ENCODE measurements around the gene MMP27.

Gene MMP27

GRCh38 chr11:102717280-102717679 lies 11.7 kb upstream of the MMP27 start:
- no peak for TF ChIP-seq CTCF (conservative IDR thresholded peaks at IDR 0.05; ENCODE audit: low read depth, low read length)
- no peak overlapping the region for H3K4me3 ChIP-seq (ENCODE audit: low read depth, low read length)
- no peak for DNase-seq (ENCODE audit: low read depth)

GRCh38 chr11:102716527-102716926 lies 11.0 kb upstream of the MMP27 start:
- TF ChIP-seq CTCF (conservative IDR thresholded peaks at IDR 0.05; ENCODE audit: low read depth, low read length) = no peak
- no peak for DNase-seq (ENCODE audit: low read depth)
- H3K4me3 ChIP-seq (ENCODE audit: low read depth, low read length) = no peak overlapping the region

GRCh38 chr11:102712137-102712536 lies 6.6 kb upstream of the MMP27 start:
- TF ChIP-seq CTCF (conservative IDR thresholded peaks at IDR 0.05; ENCODE audit: low read depth, low read length) = no peak
- no peak overlapping the region for H3K4me3 ChIP-seq (ENCODE audit: low read depth, low read length)
- no peak for DNase-seq (ENCODE audit: low read depth)

- no peak for TF ChIP-seq CTCF (conservative IDR thresholded peaks at IDR 0.05; ENCODE audit: low read depth, low read length)
- peak; percentile 15 for DNase-seq (ENCODE audit: low read depth)
- no peak overlapping the region for H3K4me3 ChIP-seq (ENCODE audit: low read depth, low read length)
These were observed 3.8 kb upstream of the MMP27 start for GRCh38 chr11:102709201-102709945.

- DNase-seq (ENCODE audit: low read depth) = no peak
- H3K4me3 ChIP-seq (ENCODE audit: low read depth, low read length) = no peak overlapping the region
- no peak for TF ChIP-seq CTCF (conservative IDR thresholded peaks at IDR 0.05; ENCODE audit: low read depth, low read length)
These were observed 3.1 kb upstream of the MMP27 start for GRCh38 chr11:102708654-102709053.

- no peak overlapping the region for H3K4me3 ChIP-seq (ENCODE audit: low read depth, low read length)
- TF ChIP-seq CTCF (conservative IDR thresholded peaks at IDR 0.05; ENCODE audit: low read depth, low read length) = no peak
- no peak for DNase-seq (ENCODE audit: low read depth)
These were observed 728 bp downstream of the MMP27 start for GRCh38 chr11:102704841-102705240.

GRCh38 chr11:102703826-102704493 lies 1.6 kb downstream of the MMP27 start:
- no peak for TF ChIP-seq CTCF (conservative IDR thresholded peaks at IDR 0.05; ENCODE audit: low read depth, low read length)

More at GRCh38 chr11:102703826-102704493, 1.6 kb downstream of the MMP27 start:
- H3K4me3 ChIP-seq (ENCODE audit: low read depth, low read length) = no peak overlapping the region
- DNase-seq (ENCODE audit: low read depth) = no peak

Data from choroid plexus epithelial cell (primary cell).